Endothelial cell of umbilical vein (primary cell): Measurements from ENCODE around the gene CHID1. TPM values are rescaled to one million over a fixed set of nuclear protein-coding genes. Genes with fewer than 3 reads are reported as not detected.

Experiments used
- BruUV-seq: library from RNA; stranded (reverse); fragments of 400-500 nt; replicated peaks from 2 replicates; lab custom pipeline; 2021; lab: Mats Ljungman, UMichigan
- CTCF ChIA-PET: fragments of 300-600, 350-600 bp; sonication (Branson Sonifier 250); formaldehyde crosslinking; loops from one replicate; lab custom pipeline; 2021; ENCODE audit warnings: antibody characterized with exemption, inconsistent platforms; lab: Charles Lee
- POLR2A ChIA-PET: fragments of 300-600, 350-600 bp; sonication (Branson Sonifier 250); formaldehyde crosslinking; loops from one replicate; lab custom pipeline; 2021; ENCODE audit warnings: antibody characterized with exemption, inconsistent platforms; lab: Charles Lee
- DNase-seq: peaks from one replicate; pipeline ENCODE4 v3.0.0-alpha.2; 2011; ENCODE audit warnings: low read depth, low spot score
- FAIRE-seq: peaks from 2 replicates; lab custom pipeline; 2011; peaks lifted over from hg19 to GRCh38; lab: Jason Lieb, UNC
- H2AFZ ChIP-seq: 2 replicates; pipeline ENCODE4 v1.6.0; 2012; ENCODE audit warnings: low read depth, low read length, control low read depth, inconsistent platforms
- H3K27ac ChIP-seq: 2 replicates; pipeline ENCODE4 v1.5.1; 2011; ENCODE audit warnings: low read depth, mild to moderate bottlenecking, control low read depth, low read length, moderate library complexity; ENCODE audit not compliant: insufficient read depth
- H3K27me3 ChIP-seq, 2 experiments: 2 replicates each; pipeline versions ENCODE4 v1.6.0 to v1.6.1; 2011; ENCODE audit warnings: low read length in 2 of 2, mixed read lengths in 1 of 2; ENCODE audit not compliant: control insufficient read depth in 2 of 2, insufficient read depth in 2 of 2
- H3K36me3 ChIP-seq, 2 experiments: 2 replicates in 1 of 2; 3 replicates in 1 of 2; pipeline ENCODE4 v1.5.1; 2011; ENCODE audit warnings: low read length in 2 of 2, mild to moderate bottlenecking in 1 of 2, moderate library complexity in 1 of 2; ENCODE audit not compliant: control insufficient read depth in 2 of 2, insufficient read depth in 2 of 2; ENCODE audit errors: extremely low read depth in 1 of 2
- H3K4me1 ChIP-seq: 3 replicates; pipeline ENCODE4 v1.5.1; 2011; ENCODE audit warnings: mild to moderate bottlenecking, low read length; ENCODE audit not compliant: control insufficient read depth, insufficient read depth; ENCODE audit errors: extremely low read depth
- H3K4me2 ChIP-seq: 2 replicates; pipeline ENCODE4 v1.6.1; 2011; ENCODE audit warnings: low read length, control low read depth, mixed read lengths; ENCODE audit not compliant: insufficient read depth
- H3K4me3 ChIP-seq, 3 experiments: fragments of 200-600 bp in 1 of 3; sonication (generic), shearing (Covaris generic) in 1 of 3; replicated peaks in 1 of 3; 2 replicates each; pipeline ENCODE4 v1.5.1; 2011 to 2016; ENCODE audit warnings: control low read depth in 3 of 3, low read length in 3 of 3, mild to moderate bottlenecking in 2 of 3, inconsistent platforms in 1 of 3, low read depth in 1 of 3, moderate library complexity in 1 of 3; ENCODE audit not compliant: insufficient read depth in 1 of 3
- H3K79me2 ChIP-seq: 2 replicates; pipeline ENCODE4 v1.6.0; 2012; ENCODE audit warnings: low read length, inconsistent platforms; ENCODE audit not compliant: control insufficient read depth, insufficient read depth
- H3K9ac ChIP-seq: replicated peaks from 2 replicates; pipeline ENCODE3; 2011; ENCODE audit warnings: low read length, control low read depth; ENCODE audit not compliant: insufficient read depth; ENCODE audit errors: extremely low read depth
- H3K9me1 ChIP-seq: replicated peaks from 3 replicates; pipeline ENCODE4 v1.6.0; 2011; ENCODE audit warnings: mild to moderate bottlenecking, low read length; ENCODE audit not compliant: control insufficient read depth, insufficient read depth; ENCODE audit errors: extremely low read depth
- H3K9me3 ChIP-seq: replicated peaks from 2 replicates; pipeline ENCODE4 v1.5.1; 2012; ENCODE audit warnings: low read length, inconsistent platforms; ENCODE audit not compliant: control insufficient read depth, insufficient read depth
- H4K20me1 ChIP-seq: replicated peaks from 2 replicates; pipeline ENCODE3; 2011; ENCODE audit warnings: mild to moderate bottlenecking, low read length; ENCODE audit not compliant: control insufficient read depth, insufficient read depth; ENCODE audit errors: extremely low read depth
- CTCF ChIP-seq, 2 donors: IDR thresholded peaks; 1 replicate in 1 of 2; 2 replicates in 1 of 2; pipeline ENCODE4 v1.5.1; 2011; ENCODE audit warnings: low read length in 2 of 2, mild to moderate bottlenecking in 2 of 2, moderate library complexity in 2 of 2, control low read depth in 1 of 2, inconsistent platforms in 1 of 2, low read depth in 1 of 2; ENCODE audit not compliant: insufficient read depth in 1 of 2; ENCODE audit errors: extremely low read depth in 1 of 2
- EZH2 ChIP-seq: IDR thresholded peaks from 2 replicates; pipeline ENCODE4 v1.6.1; 2012; ENCODE audit warnings: borderline replicate concordance, low read depth, mild to moderate bottlenecking, moderate library complexity, low read length, inconsistent platforms; ENCODE audit not compliant: severe bottlenecking
- FOS ChIP-seq: IDR thresholded peaks from 2 replicates; pipeline ENCODE4 v1.6.1; 2011; ENCODE audit warnings: mild to moderate bottlenecking, low read length, moderate library complexity, borderline replicate concordance; ENCODE audit not compliant: insufficient read depth
- GATA2 ChIP-seq: IDR thresholded peaks from 2 replicates; pipeline ENCODE4 v1.7.0; 2011; ENCODE audit warnings: low read depth, mild to moderate bottlenecking, moderate library complexity, mixed read lengths, low read length; ENCODE audit not compliant: insufficient read length, insufficient read depth
- JUN ChIP-seq: IDR thresholded peaks from 2 replicates; pipeline ENCODE4 v1.6.1; 2011; ENCODE audit warnings: borderline replicate concordance, low read depth; ENCODE audit not compliant: insufficient read length, insufficient read depth
- MAX ChIP-seq: IDR thresholded peaks from 2 replicates; pipeline ENCODE4 v1.6.1; 2011; ENCODE audit not compliant: insufficient read depth, insufficient read length
- MYC ChIP-seq: IDR thresholded peaks from one replicate; pipeline ENCODE4 v1.6.1; 2011; ENCODE audit warnings: mild to moderate bottlenecking, low read depth, low read length
- POLR2A ChIP-seq: IDR thresholded peaks from 2 replicates; pipeline ENCODE4 v1.6.1; 2012; ENCODE audit warnings: low read depth, mild to moderate bottlenecking, control low read depth, low read length
- POLR2AphosphoS5 ChIP-seq: IDR thresholded peaks from 2 replicates; pipeline ENCODE4 v1.6.1; 2012; ENCODE audit warnings: low read depth, mild to moderate bottlenecking, control low read depth, low read length, moderate library complexity; ENCODE audit not compliant: insufficient read depth
- dilution Hi-C: fragments of 300-500 bp; cut with MboI; formaldehyde crosslinking; loops from one replicate; pipeline ENCODE4 v1.15.0; 2019; ENCODE audit warnings: low sequenced_read_pairs; ENCODE audit not compliant: extremely low pct_ligation_motif_present
- intact Hi-C: fragments of 100-400 bp; cut with micrococcal nuclease; formaldehyde crosslinking; loops from one replicate; pipeline ENCODE4 v1.10.0; 2022
- polyA plus RNA-seq, 4 experiments: library from polyadenylated mRNA; depleted of rRNA in 3 of 4; stranded (reverse) in 3 of 4; unstranded in 1 of 4; fragments of >200 nt; gene quantifications; 2 replicates each; pipeline versions ENCODE4 v1.2.1 to v1.2.3, GENCODE V29; 2011 to 2012; ENCODE audit warnings: missing spikeins in 1 of 4
- total RNA-seq: library from RNA; stranded (reverse); gene quantifications from 2 replicates; pipeline ENCODE4 v1.2.3, GENCODE V29; 2021

CHID1 gene
- total and polyA plus RNA-seq, 2 donors (not counting 3 experiments of a cell fraction or from before 2014, with no cell fraction given): 89.8 to 107 TPM

DNA sequence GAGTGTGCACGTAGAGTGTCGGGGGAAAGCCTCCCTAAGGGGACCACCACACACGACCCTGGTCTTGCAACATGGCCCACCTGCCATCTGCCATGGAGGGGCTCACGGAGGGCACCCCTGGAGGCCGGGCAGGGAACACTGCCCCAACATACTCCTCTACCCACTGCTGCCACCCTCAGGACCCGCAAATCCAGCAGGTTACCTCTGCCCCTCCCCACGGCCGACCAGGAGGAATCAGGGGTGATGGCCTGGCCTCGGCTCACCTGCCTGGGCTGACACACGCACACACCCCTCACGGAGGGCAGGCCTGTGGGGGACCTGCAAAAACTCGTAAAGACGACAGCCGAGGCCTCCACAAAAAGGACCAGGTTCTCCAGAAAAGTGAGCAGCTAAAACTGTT is 30.2 kb downstream of the CHID1 start:
- ChIA-PET POLR2A (no interaction called here), CTCF (no interaction called here)
- Histone ChIP-seq H3K79me2 (no peaks in the 10 kb centered on the region), H3K4me1 (no peaks in the 10 kb centered on the region), H3K36me3 (peaks cover 0 to 3% of the 10 kb centered on the region in 2 experiments), H4K20me1 (no peaks in the 10 kb centered on the region), H3K9me3 (no peaks in the 10 kb centered on the region), H3K4me3 (no peak overlapping the region), H3K27me3 (no peaks in the 10 kb centered on the region), H3K9me1 (no peaks in the 10 kb centered on the region), H3K27ac (no peak overlapping the region), H3K9ac (no peak overlapping the region), H2AFZ (no peak overlapping the region), H3K4me2 (no peak overlapping the region)
- no TSS peak for BruUV-seq
- FAIRE-seq: no peak
- dilution Hi-C loops (no loop called here), intact Hi-C loops (no loop called here)
- DNase-seq: no peak
- no peak for TF ChIP-seq POLR2A
- TF ChIP-seq GATA2: no peak
- no peak for TF ChIP-seq CTCF (IDR thresholded peaks at IDR 0.05; ENCODE audit: extremely low read depth in 1 of 2, insufficient read depth in 1 of 2, low read depth in 1 of 2, low read length in 2 of 2)
- no peak for TF ChIP-seq EZH2
- TF ChIP-seq POLR2AphosphoS5: no peak
- no peak for TF ChIP-seq JUN
- TF ChIP-seq FOS: no peak
- no peak for TF ChIP-seq MAX
- no peak for TF ChIP-seq MYC
